Astrocyte of the cerebellum (primary cell): ENCODE results near the gene PNPLA5.

Experiments used
- DNase-seq: peaks from one replicate; pipeline ENCODE4 v3.0.0-alpha.2; 2011; ENCODE audit warnings: low read depth
- H3K4me3 ChIP-seq: 2 replicates; pipeline ENCODE4 v1.5.1; 2011; ENCODE audit warnings: mild to moderate bottlenecking, low read depth, low read length, moderate library complexity
- in situ Hi-C: cut with HindIII; loops from 2 replicates; pipeline ENCODE4 v1.10.0; 2017; ENCODE audit warnings: low sequenced_read_pairs
- TF ChIP-seq, protein P1 (sequence below): IDR thresholded peaks from 2 replicates; pipeline ENCODE4 v1.5.1; 2012; ENCODE audit warnings: low read length, low read depth, moderate library complexity, mild to moderate bottlenecking; ENCODE audit errors: missing control alignments

PNPLA5 gene

DNA sequence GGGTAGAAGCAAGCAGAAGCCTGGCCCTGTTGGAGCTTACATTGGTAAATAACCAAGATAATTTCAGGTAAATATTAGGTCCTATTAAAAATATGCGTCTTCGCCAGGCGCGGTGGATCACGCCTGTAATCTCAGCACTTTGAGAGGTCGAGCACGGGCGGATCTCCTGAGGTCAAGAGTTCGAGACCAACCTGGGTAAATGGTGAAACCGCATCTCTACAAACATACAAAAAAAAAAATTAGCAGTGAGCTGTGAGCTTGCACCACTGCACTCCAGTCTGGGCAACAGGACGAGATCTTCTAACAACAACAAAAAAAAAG is 29.0 kb downstream of the PNPLA5 start:
- DNase-seq = no peak
- H3K4me3 ChIP-seq = peak overlapping the region; percentile 27
- in situ Hi-C loops = no loop called here
- TF ChIP-seq, protein P1, sequence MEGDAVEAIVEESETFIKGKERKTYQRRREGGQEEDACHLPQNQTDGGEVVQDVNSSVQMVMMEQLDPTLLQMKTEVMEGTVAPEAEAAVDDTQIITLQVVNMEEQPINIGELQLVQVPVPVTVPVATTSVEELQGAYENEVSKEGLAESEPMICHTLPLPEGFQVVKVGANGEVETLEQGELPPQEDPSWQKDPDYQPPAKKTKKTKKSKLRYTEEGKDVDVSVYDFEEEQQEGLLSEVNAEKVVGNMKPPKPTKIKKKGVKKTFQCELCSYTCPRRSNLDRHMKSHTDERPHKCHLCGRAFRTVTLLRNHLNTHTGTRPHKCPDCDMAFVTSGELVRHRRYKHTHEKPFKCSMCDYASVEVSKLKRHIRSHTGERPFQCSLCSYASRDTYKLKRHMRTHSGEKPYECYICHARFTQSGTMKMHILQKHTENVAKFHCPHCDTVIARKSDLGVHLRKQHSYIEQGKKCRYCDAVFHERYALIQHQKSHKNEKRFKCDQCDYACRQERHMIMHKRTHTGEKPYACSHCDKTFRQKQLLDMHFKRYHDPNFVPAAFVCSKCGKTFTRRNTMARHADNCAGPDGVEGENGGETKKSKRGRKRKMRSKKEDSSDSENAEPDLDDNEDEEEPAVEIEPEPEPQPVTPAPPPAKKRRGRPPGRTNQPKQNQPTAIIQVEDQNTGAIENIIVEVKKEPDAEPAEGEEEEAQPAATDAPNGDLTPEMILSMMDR = no peak

DNA sequence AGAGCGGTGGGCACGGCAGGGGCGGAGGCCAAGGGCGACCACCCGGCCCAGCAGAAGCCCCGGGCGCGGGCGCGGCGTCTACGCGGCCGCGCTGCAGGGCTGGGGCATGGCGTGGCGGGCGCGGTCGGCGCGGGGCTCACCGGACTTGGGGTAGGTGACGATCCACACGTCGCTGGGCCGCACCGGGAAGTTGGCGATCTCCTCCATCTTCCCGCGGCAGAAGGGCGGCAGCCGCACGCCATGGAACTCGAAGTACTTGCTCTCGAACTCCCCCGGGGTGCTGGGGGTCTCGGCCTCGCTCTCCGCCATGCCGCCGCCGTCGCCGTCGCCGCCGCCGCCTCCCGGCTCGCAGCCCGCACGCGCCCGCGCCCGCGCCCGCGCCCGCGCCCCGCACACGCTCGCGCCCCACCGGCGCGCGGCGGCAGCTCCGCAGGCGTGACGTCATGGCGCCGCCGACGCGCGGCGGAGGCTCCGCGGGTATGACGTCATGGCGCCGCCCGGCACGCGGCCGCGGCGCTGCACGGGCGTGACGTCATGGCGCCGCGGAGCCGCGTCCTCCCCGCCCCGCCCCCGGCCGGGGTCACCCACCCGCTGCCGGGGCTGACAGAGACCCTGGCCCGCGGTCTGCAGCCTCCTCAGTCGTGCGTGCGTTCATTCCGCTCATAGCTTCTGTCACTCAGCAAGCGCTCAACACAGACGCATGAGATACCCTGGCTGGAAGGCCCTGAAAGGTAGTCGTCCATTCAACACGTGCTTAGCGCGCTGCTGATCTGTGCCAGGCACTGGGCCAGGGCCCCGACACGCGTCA is 29.5 kb downstream of the PNPLA5 start, which contains the start of gene SULT4A1:
Gene SULT4A1 (minus strand): TSS at position 440 of the 808 bp plus-strand sequence. CDS start 131 bp downstream, at position 309.
- no peak for DNase-seq
- TF ChIP-seq, protein P1 = no peak
- peak within 1 kb of the TSS; percentile 32 for H3K4me3 ChIP-seq
- in situ Hi-C loops = no loop called here

DNA sequence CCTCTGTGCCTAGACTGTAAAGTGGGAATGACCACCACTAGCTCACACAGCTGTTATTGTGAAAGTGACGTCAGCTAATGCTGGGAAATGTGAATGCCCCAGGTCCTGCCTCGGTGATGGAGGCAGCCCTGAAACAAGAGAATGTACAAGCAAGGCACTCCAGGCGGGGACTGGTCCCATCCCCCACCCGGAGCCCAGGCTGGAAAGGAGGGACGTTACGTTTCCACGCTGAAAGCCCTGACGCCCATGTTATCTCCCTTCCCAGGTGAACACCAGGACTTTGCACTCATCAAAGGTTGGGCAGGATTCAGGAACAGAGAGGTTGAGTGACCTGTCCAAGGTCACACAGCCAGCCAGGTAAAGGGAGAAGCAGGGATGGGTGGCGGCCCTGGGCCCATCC is 30.3 kb downstream of the PNPLA5 start:
- no peak for DNase-seq
- TF ChIP-seq, protein P1 = no peak
- in situ Hi-C loops = no loop called here
- H3K4me3 ChIP-seq = peak overlapping the region; percentile 30

DNA sequence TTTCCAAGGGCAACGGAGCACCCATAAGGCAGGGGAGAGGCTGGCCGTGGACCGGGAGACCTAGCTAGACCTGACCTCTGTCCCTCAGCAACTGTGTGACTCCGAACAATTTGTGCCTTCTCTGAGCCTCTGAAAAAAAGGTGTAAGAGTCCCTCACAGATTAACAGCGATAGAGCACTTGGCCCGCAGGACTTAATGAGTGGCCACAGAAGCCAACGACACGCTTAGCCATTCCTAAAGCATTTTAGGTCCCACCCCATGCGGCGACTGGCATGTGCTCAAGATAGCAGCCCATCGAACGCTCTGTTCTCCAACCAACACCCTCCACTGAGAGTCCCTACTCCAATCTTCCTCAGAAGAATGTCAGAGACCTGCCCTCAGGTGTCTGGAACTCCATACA is 31.0 kb downstream of the PNPLA5 start:
- H3K4me3 ChIP-seq = no peak overlapping the region
- TF ChIP-seq, protein P1 = no peak
- no peak for DNase-seq
- in situ Hi-C loops = no loop called here

DNA sequence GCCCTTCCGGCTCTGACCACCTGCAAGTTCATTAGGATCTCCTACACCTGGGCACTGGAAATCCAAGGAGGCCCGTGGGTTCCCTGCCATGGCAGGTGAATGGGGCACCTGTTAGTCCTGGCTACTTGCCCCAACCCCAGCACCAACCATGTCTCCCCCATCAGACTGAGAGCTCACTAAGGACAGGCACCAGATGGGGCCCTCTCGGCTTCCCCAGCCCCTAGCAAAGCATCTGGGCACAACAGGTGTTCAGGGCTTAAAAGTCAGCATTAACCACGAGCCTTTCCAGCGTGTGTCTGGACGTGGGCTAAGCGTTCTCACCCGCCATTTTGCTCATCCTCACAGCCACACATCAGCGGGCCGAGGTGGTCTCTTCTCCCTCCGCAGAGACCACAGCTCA is 31.7 kb downstream of the PNPLA5 start:
- in situ Hi-C loops = no loop called here
- no peak for DNase-seq
- no peak overlapping the region for H3K4me3 ChIP-seq
- TF ChIP-seq, protein P1 = no peak

DNA sequence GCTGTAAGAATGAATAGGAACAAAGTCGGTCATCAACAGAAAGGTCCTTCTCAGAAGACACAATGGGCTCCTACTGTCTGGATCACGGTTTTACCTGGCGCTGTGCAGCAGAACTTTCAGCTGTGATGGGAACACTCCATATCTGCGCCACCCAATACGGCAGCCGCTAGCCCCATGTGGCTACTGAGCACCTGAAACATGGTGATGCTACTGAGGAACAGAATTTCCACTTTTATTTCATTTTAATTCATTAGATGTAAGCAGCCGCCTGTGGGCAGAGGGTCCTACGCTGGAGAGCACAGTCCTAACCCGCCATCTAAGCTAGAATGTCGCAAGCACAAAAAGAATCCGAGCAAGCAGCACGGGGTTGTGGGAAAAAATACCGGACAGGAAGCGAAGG is 32.2 kb downstream of the PNPLA5 start:
- TF ChIP-seq, protein P1 = no peak
- no peak for DNase-seq
- in situ Hi-C loops = no loop called here
- H3K4me3 ChIP-seq = no peak overlapping the region
